CD4-positive, alpha-beta T cell treated with Interleukin-12 subunit alpha and Interleukin-12 subunit beta, for 1 hour (primary cell): Measurements from ENCODE around the gene ANO2.

Source experiments
- DNase-seq: peaks from one replicate; pipeline ENCODE4 v3.0.0-alpha.2; 2020

Gene ANO2

DNA sequence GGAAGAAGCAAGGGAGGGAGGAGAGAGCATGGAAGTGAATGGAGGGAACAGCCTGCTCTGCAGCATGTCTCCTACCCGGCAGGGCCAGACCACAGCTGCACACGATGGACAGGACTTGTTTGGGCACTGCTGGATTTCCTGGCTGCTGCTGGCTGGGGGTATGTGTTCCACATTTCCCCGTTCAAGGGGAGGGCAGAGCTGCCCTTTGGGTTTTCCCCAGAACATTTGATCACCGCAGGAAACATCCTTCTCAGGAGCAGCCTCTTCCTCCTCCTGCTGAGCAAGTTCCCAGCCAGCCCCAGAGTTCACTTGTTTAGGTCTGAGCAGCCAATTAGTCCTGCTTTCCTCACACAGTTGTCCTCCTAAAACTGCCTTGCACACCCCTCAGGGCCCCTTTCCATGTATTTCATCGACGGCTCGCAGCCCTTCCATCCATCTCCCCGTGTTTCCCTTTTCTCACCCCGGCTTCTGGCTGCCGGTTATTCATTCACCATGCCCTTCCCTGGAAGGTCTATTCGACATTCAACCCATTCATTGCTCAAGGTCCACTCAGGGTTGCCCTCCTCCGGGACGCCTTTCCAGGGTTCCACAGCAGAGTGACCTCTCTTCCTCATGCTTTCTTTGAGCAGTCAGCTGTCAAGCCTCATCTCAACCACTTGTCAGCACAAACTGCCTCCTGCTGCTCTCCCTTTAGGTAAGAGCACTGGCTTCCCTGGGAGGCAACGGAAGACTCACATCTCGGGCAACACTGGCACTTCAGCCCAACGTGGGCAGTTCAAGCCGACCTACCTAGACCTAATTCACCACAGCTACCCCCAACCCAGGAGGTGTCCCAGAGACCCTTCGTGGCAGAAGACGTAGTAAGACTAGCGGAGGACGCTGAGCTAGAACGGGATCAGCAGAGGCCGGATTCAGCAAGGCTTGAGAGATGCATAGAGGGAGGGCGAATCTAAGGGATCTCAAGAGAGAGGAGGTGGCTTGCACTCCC, 20.1 kb upstream of the ANO2 start:
- DNase-seq = no peak

DNA sequence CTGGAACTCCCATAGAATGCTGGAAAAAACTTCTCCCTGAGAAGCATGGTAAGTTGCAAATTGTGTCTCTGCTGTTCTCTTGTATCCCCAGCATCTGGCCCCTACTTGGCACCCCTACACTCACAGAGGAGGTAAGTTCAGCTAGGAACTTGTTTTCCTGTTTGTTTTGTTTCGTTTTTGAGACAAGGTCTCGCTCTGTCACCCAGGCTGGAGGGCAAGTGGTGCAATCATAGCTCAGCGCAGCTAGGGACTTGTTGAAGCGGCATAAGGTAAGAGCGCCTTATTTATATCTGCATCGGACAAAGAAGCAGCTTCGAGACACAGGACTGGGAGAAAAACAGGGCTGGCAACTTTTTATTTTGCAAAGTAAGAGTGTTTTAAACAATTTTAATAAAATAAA, 18.5 kb upstream of the ANO2 start:
- DNase-seq = no peak

DNA sequence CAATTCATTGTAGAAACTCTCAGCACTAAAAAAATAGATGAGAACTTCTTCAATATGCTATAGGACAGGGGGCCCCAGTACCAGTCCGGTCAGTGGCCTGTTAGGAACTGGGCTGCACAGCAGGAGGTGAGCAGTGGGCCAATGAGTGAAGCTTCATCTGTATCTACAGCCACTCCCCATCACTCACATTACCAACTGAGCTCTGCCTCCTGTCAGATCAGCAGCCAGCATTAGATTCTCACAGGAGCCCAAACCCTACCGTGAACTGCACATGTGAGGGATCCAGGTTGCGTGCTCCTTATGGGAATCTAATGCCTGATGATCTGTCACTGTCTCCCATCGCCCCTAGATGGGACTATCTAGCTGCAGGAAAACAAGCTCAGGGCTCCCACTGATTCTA, 15.7 kb upstream of the ANO2 start:
- no peak for DNase-seq

DNA sequence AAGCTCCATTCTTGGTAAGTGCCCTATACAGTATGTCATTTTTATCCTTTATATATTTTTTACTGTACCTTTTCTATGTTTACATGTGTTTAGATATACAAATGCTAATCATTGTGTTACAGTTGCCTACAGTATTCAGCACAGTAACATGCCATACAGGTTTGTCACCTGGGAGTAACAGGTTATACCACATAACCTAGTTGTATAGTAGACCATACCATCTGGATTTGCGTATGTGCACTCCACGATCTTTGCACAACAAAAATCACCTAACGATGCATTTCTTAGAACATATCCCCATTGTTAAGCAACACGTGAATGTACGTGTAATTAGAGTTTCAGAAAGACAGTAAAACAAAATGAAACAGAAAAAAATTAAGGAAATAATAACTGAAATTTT, 11.9 kb upstream of the ANO2 start:
- no peak for DNase-seq

DNA sequence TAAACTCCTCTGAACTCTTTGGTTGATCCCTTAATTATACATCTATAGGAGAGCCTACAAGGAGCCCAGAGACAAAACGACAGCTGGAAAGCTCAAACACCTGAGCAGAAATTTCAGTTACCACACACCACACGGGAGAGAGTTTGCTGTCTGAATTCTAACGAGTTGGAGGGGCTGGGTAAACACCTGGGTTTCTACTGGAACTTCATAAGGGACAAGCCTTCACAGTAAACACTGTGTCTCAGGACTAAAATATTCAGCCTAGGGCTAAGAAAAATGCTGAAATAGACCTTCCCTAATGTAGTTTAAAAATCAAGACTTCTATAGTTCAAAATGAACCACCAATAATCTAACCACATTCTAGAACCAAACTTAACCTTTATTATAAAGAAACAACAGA, 9.6 kb upstream of the ANO2 start:
- DNase-seq = no peak

DNA sequence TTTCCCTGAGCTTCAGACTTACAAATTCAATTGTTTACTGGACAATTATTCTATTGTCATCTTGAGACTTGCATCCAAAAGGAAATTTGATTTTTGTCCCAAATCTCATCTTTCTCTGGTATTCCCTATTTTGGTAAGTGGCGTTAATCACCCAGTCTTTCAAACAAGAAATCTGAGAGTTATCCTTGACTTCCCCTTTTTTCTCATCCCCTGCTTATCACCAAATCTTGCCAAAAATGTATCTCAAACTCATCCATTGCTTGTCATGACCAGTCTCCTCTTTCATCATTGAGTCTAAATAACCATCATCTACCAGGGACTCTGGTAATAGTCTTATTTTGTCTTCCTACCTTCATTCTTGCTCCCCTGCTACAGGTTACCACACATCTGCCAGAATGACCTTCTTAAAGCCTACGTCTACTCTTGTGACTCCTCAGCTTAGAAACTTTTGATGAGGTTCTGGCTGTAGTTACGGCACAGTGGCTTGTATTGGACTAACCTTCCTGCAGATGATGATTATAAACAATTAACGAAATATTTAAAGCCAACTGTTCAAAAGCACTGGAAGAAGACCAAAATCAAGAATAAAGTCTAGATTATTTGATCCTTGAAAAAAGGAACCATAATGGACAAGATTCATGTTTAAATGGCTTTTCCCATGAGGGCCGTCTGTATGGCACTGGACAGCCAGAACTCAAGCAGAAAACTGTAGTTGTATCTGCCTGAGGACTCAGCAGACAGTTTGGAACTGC, 9.0 kb upstream of the ANO2 start:
- DNase-seq = no peak

DNA sequence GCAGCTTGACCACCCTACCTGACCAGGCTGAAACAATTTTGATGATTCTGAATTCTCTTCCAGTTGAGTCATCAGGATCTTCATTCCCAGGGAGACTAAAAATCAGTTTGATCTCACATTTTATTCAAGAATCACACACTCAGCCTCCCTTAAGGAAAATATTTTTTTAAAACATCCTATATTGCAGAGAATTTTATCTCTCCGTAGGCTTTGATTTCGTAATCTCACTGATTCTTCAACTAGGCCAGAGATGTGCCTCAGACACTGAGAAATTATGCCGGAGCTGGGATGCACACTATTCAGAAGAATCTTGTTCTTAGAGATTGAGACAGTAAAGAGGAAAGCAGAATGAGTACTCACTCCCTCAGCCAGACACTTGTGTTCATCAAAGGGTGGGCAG, 7.0 kb upstream of the ANO2 start:
- no peak for DNase-seq

DNA sequence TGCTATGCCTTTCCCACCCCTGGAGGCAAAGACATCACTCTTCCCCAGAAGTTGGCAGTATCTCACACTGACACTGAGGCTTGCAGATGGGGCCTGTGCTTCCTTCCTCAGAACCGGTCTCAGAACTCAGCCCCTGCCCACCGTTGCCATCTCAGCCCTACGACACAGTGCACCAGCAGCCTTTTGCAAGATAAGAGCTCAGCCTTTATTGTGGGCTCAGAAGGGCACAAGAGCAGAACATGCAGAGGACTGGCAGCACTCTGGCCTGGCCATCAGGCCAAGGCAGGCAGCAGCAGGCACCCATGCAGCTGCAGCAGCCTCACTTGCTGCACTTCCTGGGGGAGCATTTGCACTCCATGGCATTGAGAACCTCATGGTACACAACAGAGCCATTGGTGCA, 3.6 kb upstream of the ANO2 start:
- DNase-seq = no peak

DNA sequence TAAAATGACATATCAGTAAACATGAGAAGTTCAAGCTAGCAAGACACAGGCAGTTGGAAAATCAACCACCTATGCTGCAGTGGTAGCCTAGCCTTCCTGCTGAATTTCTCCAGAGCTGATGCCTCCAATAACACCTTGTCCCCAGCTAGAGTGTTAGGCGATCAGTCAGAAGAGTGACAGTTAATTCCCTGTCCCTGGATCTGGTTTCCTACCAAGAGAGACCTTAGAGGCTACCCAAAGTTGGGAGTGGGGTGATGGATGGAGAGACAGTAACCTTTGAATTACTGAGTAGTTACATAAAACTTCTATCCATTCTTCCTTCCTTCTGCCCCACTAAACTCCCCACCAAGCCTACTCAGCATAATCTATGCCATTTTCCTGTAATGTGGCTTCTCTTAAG, 1.9 kb upstream of the ANO2 start:
- DNase-seq = no peak

DNA sequence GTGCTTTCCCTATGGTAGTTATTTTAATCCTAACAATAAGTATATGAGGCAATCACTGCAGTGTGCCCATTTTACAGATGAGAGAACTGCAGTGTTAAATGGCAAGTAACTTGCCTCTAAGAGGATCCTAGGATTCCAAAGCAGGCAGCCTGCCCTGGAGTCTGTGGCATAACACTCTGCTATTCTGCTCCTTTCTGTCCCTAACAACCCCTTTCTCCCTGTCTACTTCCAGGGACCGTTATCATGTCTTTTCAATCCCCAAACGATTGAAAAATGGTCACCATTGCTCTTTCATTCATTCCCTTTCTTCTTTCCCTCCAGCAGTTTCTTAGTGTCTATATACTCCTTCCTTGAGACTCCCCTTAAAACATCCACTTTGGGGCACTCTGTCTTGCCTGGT, 1.3 kb upstream of the ANO2 start:
- no peak for DNase-seq

DNA sequence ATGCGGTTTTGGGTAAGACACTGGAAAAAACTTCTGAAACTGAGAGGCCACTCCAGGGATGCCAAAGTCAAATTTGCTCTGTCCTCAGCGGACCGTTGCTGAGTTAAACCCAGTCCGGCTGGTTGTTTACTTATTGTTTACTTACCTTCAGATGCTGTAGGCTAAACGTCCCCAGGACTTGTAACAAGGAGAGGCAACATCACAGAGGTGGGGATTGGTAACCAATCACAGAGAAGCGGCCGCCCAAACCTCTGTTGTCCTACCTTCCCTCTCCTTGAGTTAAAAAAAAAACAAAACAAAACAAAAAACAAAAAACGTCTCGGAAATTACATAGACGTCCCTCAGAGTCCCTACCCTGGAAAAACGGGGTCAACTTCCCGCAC, 380 bp downstream of the ANO2 start:
- DNase-seq = no peak

DNA sequence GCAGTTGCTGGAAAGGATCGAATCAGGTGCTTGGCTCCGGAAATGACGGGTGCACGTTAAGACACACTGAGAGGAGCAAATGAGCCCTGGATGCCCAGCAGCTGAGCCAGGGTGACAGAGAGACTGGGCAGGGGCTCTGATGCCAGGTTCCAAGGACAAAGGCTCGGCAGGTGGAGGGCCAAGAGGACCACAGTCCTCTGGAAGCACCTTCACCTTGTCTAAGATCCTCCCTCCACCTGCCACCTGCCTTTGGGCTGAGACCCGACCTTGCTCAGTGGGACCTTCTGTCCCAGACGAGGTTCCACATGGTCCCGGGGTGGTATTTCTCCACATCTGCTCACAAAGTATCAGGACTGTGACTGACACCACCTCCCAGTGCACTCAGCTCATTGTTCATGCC, 1.0 kb downstream of the ANO2 start:
- no peak for DNase-seq

DNA sequence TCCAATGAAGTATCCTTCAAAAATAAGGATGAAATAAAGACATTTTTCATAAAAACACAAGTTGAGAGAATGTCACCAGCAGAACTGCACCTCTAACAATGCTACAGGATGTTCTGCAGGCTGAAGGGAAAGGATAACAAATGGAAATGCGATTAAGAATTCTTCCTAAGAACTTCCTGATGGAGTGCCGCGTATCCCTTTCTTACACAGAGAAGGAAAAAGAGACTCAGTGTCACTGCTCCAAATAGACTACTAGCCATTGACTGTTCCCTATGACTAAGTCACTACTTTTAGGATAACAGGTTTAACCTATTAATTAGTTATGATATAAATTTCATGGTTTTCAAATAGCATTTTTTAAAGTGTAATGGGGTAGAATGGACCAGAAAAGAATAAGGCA, 3.2 kb downstream of the ANO2 start:
- DNase-seq = no peak

DNA sequence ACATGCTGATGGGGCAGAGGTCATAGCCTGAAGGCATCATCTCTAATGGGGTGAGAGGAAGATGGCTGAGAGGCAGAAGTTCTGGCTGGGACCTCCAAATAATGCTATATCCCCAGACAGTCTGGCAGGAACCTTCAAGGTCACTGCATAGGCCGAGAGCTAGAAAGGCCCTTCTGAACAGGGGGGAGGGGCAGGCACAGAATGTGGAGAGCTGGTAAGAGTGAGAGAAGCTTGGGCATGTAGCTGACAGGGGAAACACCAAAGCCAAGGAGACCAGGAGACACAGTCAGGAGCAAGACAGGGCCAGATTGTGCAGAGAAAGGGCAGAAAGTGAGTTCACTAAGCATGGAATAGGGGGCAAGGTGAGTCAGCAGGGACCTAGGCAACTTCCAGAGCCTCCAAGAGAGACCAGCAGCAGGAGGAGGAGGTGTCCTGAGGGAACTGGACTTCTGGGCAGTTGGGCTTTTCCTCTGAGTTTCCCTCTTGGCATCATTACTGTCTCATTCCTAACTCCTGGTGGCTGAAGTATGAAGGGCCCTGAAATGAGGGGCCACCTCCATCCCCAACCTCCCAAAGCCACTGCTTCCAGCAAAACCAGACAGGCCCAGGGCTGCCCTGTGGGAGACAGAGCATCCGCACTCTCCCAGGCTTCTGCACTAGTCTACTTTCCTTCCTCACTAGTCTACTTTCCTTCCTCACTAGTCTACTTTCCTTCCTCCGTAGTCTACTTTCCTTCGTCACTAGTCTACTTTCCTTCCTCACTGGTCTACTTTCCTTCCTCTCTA, 17.1 kb downstream of the ANO2 start:
- DNase-seq = no peak

DNA sequence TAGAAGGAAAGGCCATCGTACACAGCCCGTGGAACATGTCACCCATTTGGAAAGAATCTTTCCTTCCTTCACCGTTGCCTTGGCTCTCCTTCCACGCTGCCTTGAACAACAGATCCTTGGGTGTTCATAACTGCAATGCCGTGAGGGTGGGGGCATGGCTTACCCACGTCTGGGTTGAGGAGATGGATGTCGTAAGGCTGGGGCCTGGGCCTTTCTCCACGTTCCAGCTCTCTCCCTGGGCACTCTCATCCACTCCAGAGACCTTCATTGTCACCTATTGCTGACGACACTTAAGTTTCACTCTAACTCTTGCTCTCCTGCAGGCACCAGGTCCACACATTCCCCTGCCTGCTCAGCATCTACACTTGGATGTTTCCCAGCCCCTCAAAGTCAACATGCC, 19.4 kb downstream of the ANO2 start:
- DNase-seq = no peak

DNA sequence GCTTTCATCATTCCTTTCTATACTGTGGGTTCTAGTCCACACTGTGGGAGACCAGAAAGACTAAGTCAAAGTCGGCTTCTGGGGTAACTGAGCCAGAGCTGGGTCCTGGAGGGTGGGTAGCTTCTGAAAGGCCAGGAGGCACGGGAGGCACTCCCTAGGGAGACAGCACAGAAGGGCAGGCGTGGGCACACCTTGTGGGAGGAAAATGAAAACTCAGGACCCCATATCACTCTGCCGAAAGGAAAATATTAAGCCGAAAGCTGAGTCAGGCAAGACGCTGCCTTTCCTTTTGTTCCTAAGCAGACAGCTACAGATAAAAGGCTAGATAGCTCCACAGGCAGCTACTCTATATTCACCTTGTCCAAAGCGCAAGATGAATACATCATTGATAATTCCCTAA, 20.7 kb downstream of the ANO2 start:
- no peak for DNase-seq

DNA sequence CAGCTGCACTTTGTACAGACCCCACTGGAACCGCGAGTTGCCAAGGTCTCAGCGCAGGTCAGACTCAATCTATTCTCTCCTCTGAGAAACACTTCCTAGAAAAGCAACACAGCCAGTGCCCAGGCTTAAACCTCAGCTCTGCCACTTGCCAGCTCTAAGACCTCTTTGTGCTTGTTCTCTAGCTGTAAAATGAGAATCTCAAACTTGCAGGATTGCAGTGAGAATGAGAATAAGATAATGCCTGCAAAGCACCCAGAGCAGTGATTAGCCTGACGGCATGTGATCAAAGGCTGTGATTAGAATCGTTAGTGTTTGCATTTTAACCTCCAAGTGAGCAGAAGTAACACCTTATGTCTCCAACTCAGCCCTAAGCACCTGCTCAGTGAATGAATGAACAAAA, 21.3 kb downstream of the ANO2 start:
- DNase-seq = no peak

DNA sequence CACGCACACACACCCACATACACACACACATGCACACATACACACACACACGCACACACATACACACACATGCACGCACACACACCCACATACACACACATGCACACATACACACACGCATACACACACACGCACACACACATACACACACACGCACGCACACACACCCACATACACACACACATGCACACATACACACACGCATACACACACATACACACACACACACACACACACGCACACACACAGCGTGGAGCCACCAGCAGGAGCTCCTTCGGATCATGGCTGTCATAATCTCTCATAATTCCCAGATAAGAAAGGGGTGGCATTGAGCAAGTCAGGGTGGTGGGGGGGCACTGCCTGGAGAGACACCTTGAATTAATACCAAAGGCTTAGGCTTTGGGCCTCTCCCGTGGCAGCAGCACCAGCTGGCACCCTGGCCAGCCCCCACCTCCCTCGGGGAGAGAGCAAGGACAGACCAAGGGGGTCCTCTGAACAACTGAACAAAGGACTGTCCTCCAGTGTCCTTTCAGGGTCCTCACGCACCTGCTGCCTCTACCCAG, 21.9 kb downstream of the ANO2 start:
- DNase-seq = no peak

DNA sequence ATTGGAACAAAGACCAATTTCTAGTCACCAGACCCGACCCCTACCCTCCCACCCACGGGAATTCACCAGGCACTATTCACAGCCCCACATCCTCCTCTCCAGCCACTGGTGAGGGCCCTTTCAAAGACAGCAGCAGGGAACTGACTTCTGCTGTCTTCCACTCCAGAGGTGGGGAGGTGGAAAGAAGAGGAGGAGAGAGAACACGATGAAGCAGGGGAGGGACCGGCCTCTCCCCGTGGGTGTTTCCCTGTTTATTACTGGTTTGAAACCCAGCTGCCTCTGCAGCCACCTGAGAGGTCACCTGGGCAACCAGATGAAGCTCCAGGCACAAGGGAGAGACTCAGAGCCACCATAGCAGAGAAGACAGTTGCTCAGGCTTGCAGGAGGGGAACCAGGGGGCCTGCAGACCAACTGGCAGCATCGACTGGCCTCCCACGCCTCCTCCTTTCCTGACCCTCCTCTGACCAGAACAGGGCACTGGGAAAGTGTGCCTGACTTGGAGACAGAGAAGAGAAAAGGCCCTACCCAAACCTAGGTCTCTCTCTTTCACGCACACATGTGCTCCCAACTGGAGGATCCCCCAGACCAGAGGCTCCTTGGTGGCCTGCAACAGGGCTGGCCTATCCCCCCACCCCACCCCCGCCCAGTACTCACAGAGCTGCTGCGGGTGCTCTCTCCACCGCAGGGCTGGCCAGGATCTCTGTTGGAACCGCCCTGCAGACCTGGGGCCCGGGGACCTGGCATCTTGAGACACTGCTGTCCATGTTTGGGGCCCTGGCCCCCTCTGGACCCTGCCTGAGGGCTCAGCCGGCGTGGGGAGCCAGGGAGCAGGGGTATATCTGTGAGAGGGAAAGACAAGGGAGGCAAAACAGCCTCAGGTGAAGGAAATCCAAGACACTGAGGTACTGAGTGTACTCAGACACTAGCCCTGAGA, 22.8 kb downstream of the ANO2 start:
- DNase-seq = no peak

DNA sequence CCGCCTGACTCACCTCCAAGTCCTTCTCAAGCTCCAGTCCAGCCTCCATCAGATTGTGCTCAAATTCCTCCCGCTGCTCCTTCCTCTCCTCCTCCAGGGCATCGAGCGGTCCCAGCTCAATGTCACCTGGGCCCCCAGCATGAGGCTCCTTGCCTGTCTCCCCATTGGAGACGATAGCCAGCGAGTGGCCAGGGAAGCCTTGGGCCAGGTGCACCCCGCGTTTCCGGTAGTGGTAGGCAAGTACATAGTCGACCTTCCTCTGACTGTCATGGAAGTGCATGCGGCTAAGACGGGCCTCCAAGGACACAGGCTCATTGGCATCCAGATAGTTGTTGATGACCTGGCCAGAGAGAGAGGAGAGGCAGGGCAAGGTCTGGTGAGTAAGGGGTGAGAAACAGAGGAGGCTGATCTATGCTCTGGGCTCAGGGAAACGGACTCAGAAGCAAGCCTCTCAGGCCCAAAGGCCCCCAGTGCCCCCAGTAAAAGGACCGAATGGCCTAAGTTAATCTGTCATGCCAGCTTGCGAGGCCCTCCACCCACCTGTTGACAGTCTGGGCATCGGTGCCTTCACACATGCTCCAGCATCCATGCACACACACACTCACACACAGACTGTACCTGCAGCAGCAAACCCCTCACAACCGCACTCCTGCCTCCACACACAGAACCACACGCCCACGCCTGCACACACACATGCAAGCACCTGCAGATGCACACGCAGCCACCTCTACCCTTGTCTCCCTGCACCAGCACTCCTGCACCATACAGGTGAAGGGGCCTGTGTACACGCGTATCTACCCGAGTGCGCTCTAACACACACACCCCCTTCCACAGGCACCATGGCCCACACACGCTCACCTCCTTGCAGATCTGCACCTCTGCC, 23.8 kb downstream of the ANO2 start:
- no peak for DNase-seq

DNA sequence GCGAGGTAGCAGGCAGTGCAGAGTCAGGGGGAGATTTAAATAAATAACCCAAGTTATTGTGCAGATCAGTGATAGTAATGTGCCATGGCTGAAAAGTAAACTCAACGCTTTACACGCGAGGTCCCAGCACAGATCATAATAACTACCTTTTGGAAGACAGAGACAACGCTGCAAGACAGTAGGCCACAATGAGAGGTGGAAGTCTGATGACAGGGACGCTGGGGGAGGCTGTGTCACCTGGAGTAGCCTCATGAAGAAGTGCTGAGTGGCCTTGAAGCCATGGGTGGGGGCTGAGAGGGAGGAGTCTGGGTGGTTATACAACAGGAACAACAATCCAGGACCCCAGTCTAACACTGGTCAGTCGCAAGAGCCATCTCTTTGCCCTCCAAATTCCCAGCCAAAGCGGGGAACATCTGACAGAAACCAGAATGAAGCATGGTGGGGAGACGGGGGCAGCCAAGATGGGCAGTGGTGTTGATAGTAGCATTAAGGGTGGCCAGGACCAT, 28.2 kb downstream of the ANO2 start:
- DNase-seq = no peak
